GM13976 (cell line): ENCODE measurements around the gene HMCES.
A peak's percentile ranks its signal among the peaks of the same experiment; 100 is the strongest.

ENCODE experiments used
- DNase-seq: peaks from one replicate; pipeline ENCODE4 v3.0.0; 2012; ENCODE audit warnings: low spot score
- CTCF ChIP-seq: IDR thresholded peaks from 2 replicates; pipeline ENCODE4 v1.5.1; 2012; ENCODE audit warnings: borderline replicate concordance, mild to moderate bottlenecking; ENCODE audit not compliant: insufficient read depth; ENCODE audit errors: extremely low read depth, missing control alignments, control extremely low read depth
- in situ Hi-C: fragments of 300-500 bp; cut with MboI; formaldehyde crosslinking; loops from one replicate; pipeline ENCODE4 v1.12.0; 2022; ENCODE audit warnings: low sequenced_read_pairs, mixed read lengths, inconsistent platforms; ENCODE audit not compliant: unreplicated experiment

HMCES gene

GRCh38 chr3:129235344-129235917 is 43.2 kb upstream of the HMCES start:
- in situ Hi-C loops, result no loop called here
- TF ChIP-seq CTCF, result no peak
- DNase-seq, result no peak

- no peak for DNase-seq
- in situ Hi-C loops, result no loop called here
- TF ChIP-seq CTCF, result no peak
Measured at GRCh38 chr3:129238945-129239705, 39.5 kb upstream of the HMCES start.

GRCh38 chr3:129239991-129240390 is 38.7 kb upstream of the HMCES start:
- TF ChIP-seq CTCF, result no peak
- DNase-seq, result no peak
- in situ Hi-C loops, result loop anchor here (10.0 kb wide), 2 partner anchors 185 to 265 kb away; no protein-coding TSS in a partner anchor

- in situ Hi-C loops, result loop anchor here (10.0 kb wide), 2 partner anchors 186 to 266 kb away; no protein-coding TSS in a partner anchor
Measured at GRCh38 chr3:129240436-129240835, 38.2 kb upstream of the HMCES start.

GRCh38 chr3:129245141-129245540 is 33.5 kb upstream of the HMCES start:
- no peak for TF ChIP-seq CTCF
- no peak for DNase-seq
- in situ Hi-C loops, result loop anchor here (10.0 kb wide), 2 partner anchors 190 to 270 kb away; no protein-coding TSS in a partner anchor

More at GRCh38 chr3:129240436-129240835, 38.2 kb upstream of the HMCES start:
- TF ChIP-seq CTCF, result no peak
- DNase-seq, result no peak

GRCh38 chr3:129245641-129246306 is 32.9 kb upstream of the HMCES start:
- in situ Hi-C loops, result loop anchor here (10.0 kb wide), 2 partner anchors 191 to 271 kb away; no protein-coding TSS in a partner anchor
- DNase-seq, result peak; percentile 84
- TF ChIP-seq CTCF, result peak; percentile 76
